ENCODE results near the gene SRSF9. TPM values are rescaled to one million over a fixed set of nuclear protein-coding genes. Genes with fewer than 3 reads are reported as not detected.

The SRSF9 gene
- total and polyA plus RNA-seq, 2 of the 13 experiments (the other 11 are each of a cell fraction or from before 2014, with no cell fraction given), result 125 to 144 TPM

DNA sequence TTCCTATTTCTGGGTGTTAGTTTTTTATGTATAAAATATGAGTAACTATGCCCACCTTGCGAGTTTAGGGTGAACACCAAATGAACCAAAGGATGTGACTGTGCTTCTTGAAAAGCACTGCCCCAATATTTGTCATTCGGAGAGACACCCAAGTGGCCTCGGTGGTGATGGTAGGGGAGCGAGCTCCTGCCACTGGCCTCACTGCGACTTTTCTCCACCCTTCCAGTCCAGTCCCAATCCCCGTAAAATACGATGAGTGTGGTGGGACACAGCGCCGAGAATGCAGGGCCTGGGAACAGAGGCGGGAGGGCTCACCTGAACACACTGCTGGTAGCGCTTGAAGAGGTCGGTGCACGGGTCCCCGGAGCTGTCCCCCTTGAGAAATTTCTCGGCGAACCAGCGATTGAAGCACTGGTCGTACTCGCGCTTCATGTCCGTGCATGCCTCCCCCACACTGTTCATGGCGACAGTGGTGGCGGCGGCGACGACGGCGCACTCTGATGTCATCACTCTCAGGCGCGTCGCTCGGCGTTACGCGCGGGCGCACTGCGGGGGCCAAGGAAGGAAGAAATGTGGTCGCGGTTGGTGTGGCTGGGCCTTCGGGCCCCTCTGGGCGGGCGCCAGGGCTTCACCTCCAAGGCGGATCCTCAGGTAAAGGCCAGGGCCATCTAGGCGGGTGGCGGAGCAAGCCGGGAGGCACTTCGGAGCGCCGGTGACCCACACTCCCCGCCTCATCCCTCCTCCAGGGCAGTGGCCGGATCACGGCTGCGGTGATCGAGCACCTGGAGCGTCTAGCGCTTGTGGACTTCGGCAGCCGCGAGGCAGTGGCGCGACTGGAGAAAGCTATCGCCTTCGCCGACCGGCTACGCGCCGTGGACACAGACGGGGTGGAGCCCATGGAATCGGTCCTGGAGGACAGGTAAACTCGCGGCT, 23.4 kb downstream of the SRSF9 start, which contains the start of the genes GATC and TRIAP1 (continued):
- TF ChIP-seq SRSF9 (IDR thresholded peaks at IDR 0.05; ENCODE audit: borderline replicate concordance, insufficient read depth, low read depth, low read length, poor library complexity, severe bottlenecking), result no peak
- TF ChIP-seq, protein P1, sequence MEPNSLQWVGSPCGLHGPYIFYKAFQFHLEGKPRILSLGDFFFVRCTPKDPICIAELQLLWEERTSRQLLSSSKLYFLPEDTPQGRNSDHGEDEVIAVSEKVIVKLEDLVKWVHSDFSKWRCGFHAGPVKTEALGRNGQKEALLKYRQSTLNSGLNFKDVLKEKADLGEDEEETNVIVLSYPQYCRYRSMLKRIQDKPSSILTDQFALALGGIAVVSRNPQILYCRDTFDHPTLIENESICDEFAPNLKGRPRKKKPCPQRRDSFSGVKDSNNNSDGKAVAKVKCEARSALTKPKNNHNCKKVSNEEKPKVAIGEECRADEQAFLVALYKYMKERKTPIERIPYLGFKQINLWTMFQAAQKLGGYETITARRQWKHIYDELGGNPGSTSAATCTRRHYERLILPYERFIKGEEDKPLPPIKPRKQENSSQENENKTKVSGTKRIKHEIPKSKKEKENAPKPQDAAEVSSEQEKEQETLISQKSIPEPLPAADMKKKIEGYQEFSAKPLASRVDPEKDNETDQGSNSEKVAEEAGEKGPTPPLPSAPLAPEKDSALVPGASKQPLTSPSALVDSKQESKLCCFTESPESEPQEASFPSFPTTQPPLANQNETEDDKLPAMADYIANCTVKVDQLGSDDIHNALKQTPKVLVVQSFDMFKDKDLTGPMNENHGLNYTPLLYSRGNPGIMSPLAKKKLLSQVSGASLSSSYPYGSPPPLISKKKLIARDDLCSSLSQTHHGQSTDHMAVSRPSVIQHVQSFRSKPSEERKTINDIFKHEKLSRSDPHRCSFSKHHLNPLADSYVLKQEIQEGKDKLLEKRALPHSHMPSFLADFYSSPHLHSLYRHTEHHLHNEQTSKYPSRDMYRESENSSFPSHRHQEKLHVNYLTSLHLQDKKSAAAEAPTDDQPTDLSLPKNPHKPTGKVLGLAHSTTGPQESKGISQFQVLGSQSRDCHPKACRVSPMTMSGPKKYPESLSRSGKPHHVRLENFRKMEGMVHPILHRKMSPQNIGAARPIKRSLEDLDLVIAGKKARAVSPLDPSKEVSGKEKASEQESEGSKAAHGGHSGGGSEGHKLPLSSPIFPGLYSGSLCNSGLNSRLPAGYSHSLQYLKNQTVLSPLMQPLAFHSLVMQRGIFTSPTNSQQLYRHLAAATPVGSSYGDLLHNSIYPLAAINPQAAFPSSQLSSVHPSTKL (CRISPR knock-in tag; IDR thresholded peaks at IDR 0.05), result peak; percentile 68
- TF ChIP-seq, protein P2, sequence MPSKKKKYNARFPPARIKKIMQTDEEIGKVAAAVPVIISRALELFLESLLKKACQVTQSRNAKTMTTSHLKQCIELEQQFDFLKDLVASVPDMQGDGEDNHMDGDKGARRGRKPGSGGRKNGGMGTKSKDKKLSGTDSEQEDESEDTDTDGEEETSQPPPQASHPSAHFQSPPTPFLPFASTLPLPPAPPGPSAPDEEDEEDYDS (CRISPR knock-in tag; IDR thresholded peaks at IDR 0.05), result peak; percentile 79
- TF ChIP-seq CENPT (CRISPR knock-in tag; IDR thresholded peaks at IDR 0.05; ENCODE audit: low read depth), result no peak
- TF ChIP-seq KAT7 (CRISPR knock-in tag; IDR thresholded peaks at IDR 0.05; ENCODE audit: borderline replicate concordance), result peak; percentile 98
- TF ChIP-seq CEBPG (CRISPR knock-in tag; IDR thresholded peaks at IDR 0.05), result peak; percentile 83
- no peak for TF ChIP-seq SOX5 (CRISPR knock-in tag; IDR thresholded peaks at IDR 0.05; ENCODE audit: borderline replicate concordance)
- no peak for TF ChIP-seq ZNF720 (CRISPR knock-in tag; IDR thresholded peaks at IDR 0.05)
- TF ChIP-seq, protein P3, sequence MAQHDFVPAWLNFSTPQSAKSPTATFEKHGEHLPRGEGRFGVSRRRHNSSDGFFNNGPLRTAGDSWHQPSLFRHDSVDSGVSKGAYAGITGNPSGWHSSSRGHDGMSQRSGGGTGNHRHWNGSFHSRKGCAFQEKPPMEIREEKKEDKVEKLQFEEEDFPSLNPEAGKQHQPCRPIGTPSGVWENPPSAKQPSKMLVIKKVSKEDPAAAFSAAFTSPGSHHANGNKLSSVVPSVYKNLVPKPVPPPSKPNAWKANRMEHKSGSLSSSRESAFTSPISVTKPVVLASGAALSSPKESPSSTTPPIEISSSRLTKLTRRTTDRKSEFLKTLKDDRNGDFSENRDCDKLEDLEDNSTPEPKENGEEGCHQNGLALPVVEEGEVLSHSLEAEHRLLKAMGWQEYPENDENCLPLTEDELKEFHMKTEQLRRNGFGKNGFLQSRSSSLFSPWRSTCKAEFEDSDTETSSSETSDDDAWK (CRISPR knock-in tag; IDR thresholded peaks at IDR 0.05), result no peak
- peak; percentile 98 for TF ChIP-seq SPEN (CRISPR knock-in tag; IDR thresholded peaks at IDR 0.05; ENCODE audit: low read depth)
- TF ChIP-seq ZNF180 (CRISPR knock-in tag; IDR thresholded peaks at IDR 0.05; ENCODE audit: borderline replicate concordance, low read depth), result no peak
- TF ChIP-seq, protein P4, sequence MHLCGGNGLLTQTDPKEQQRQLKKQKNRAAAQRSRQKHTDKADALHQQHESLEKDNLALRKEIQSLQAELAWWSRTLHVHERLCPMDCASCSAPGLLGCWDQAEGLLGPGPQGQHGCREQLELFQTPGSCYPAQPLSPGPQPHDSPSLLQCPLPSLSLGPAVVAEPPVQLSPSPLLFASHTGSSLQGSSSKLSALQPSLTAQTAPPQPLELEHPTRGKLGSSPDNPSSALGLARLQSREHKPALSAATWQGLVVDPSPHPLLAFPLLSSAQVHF (CRISPR knock-in tag; IDR thresholded peaks at IDR 0.05), result peak; percentile 33; the same call in 1 of the 2 replicates
- TF ChIP-seq ZFX (CRISPR knock-in tag; IDR thresholded peaks at IDR 0.05; ENCODE audit: low read depth), result peak; percentile 98
- peak; percentile 100 for TF ChIP-seq ATF1 (CRISPR knock-in tag; IDR thresholded peaks at IDR 0.05)
- TF ChIP-seq, protein P5, sequence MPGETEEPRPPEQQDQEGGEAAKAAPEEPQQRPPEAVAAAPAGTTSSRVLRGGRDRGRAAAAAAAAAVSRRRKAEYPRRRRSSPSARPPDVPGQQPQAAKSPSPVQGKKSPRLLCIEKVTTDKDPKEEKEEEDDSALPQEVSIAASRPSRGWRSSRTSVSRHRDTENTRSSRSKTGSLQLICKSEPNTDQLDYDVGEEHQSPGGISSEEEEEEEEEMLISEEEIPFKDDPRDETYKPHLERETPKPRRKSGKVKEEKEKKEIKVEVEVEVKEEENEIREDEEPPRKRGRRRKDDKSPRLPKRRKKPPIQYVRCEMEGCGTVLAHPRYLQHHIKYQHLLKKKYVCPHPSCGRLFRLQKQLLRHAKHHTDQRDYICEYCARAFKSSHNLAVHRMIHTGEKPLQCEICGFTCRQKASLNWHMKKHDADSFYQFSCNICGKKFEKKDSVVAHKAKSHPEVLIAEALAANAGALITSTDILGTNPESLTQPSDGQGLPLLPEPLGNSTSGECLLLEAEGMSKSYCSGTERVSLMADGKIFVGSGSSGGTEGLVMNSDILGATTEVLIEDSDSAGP (CRISPR knock-in tag; IDR thresholded peaks at IDR 0.05; ENCODE audit: borderline replicate concordance), result peak; percentile 94; the same call in 1 of the 2 replicates
- TF ChIP-seq MYNN (CRISPR knock-in tag; IDR thresholded peaks at IDR 0.05; ENCODE audit: low read depth), result no peak

Measured in HepG2 (cell line).